SKM-1 treated with dmso at 0.1 percent for 144 hours (cell line): ENCODE measurements around the gene LAIR1.
"Not testable (repeated sequence)": the region's sequence is repeated elsewhere in the genome, so short reads cannot be mapped to it uniquely, and the experiment has no call there.

ENCODE experiments used
- DNase-seq: peaks from one replicate; lab custom pipeline; 2025; ENCODE audit not compliant: unreplicated experiment; lab: John Stamatoyannopoulos, UW

Gene LAIR1

DNA sequence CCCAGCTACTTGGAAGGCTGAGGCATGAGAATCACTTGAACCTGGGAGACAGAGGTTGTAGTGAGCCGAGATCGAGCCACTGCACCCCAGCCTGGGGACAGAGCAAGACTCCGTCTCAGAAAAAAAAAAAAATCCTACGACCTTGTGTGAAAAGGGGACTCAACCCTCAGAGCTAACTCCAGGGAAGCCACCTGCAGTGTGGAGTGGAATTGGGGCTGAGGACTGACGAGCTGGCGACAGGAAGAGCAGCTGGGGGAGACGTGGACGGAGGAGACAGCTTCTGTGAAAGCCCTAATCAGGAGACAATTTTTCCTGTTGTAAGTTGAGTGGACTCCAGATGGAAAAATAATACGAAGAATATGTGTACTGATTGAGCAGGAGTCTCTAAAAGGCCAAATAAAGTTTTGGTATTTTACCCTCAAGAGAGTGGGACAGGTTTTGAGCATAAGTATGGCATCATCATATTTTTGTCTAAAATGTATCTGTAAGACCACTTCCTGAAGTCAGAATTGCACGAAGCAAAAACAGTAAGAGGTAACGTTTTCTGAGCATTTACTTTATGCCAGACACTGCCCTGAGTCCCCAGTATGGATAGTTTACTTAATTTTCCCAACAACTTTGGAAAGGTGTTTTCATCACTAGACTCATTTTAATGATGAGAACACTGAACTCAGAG, 12.0 kb upstream of the LAIR1 start:
- DNase-seq = no peak

DNA sequence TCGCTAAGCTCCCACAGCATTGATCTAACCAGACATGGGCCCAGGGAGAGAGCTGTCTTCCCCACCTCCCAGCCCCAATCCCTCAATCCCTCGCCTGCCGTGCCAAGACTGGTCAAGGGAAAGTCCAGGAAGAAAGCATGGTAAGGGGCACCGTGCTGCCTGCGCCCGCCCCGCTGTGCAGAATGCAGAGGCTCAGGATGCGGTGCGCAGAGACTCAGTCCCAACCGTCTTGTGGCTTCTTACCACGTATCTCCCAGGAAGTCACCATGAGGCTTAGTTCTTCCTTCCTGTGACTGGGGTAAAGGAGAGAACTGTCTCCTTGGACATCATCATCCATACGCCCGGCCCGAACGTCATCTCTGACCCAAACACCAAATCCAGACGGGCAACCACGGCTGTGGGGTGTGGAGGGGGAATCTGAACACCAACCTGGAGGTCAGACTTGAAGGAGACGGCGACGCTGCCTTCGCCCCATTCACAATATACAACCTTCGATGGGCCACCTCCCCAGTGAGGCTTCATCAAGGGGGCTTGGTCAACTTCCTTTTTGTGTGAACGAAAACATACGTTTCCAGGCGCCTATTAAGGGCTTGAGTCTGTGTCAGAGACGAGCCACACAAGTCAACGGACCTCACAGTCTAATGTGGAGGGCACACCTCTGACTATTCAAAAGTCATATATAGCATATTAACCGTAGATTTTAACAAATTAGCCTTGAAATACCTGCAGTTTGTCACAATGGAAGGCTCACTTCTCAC, 10.6 kb upstream of the LAIR1 start:
- not testable (repeated sequence) for DNase-seq

DNA sequence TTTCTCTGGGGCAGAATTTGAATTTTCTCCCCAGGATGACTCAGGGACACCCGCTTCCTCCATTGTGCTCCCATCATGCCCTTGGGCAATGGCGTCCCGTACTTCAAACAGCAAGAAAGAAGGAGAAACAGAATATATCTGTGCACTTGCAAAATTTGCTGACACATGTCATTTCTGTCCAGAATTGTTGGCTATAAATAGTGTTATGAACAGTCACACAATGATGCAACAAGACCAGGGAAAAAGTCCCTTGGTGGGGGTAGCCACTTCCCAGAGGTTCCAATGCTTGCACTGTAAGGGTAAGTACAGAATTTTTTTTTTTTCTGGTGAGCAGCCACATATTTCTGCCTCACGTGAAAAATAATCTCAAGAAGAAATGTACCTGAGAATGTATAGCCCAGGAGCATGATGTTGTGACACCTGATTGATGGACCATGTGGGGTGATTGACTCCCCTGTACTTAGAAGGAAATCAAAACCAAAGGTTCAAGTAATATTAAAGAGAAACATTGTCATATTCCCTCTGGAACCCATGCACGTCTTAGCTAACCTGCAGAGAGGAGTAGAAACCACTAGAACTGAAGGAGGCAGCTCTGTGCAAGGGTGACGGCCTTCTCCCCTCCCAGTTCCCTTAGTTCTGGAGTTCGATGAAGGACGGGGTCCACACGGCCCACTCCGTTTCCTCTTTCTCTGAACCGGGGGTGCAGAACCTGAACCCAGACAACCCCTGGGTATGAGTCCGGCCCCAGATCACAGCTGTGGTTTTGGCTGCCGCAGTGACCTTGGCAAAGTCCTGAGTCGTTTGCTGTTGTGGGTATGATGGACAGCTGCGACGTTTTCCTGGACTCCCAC, 9.3 kb upstream of the LAIR1 start:
- peak; percentile 29 for DNase-seq

DNA sequence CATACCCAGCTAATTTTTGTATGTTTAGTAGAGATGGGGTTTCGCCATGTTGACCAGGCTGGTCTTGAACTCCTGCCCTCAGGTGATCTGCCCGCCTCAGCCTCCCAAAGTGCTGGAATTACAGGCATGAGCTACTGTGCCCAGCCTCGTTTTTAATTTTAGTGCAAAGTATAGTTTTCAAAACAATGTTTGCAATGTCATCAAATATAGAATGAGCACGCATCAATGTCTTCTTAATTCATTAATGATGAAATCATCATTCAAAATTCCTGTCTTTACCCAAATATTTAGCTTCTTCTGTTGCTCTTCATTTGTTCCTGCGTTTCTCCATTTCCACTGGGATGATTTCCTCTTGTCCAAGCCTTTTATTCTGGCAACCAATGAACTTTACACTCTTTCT, 6.7 kb upstream of the LAIR1 start:
- not testable (repeated sequence) for DNase-seq

DNA sequence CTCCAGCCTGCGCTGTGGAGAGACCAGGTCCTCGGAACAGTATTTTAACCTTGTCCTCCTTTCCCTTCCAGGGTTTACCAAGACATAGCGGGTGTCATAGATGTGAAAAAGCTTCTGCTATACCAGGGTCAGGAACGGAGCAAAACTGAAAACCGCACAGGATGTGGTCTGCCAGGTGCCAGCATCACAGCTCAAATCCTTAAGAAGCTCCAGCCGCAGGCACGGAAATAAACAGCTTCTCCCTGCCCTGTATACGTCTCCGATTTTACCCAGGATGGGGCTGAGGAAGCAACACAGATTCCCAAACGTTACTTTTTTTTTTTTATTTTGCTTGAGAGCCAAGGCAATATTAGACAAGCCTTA, 5.7 kb upstream of the LAIR1 start:
- DNase-seq = peak; percentile 29

DNA sequence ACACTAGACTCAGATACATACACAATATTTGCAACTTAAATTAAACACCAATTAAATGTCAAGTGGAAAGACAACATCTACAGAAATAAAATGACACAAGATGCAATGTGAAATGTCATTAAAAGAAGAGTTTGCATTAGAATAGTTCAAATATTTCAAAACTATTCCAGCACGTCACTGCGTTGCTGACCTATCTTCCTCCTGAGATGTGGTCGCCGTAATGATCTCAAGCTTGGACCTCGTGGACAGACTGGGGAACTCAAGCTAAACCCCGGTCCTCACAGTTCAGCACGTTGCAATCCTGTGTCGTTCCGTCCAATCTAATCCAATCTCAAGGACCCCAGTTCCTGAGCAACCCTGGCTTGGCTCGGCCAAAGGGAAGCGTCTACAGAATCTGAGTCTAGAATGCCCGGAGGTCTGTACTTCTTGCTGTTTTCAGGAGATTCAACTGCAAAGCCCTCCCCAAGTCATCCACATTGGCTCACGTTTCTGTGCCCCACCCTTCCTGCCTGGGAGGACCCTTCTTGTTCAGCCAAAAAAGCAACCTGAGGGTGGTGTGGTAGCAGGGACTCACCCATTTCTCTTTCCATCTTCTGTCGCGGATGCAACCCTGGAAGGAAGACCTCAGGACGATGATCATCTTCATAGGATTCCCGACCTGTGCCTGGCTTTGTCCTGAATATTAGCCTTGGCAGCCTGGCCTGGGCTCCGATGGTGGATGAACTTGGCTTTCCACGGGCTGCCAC, 5.1 kb upstream of the LAIR1 start:
- not testable (repeated sequence) for DNase-seq

DNA sequence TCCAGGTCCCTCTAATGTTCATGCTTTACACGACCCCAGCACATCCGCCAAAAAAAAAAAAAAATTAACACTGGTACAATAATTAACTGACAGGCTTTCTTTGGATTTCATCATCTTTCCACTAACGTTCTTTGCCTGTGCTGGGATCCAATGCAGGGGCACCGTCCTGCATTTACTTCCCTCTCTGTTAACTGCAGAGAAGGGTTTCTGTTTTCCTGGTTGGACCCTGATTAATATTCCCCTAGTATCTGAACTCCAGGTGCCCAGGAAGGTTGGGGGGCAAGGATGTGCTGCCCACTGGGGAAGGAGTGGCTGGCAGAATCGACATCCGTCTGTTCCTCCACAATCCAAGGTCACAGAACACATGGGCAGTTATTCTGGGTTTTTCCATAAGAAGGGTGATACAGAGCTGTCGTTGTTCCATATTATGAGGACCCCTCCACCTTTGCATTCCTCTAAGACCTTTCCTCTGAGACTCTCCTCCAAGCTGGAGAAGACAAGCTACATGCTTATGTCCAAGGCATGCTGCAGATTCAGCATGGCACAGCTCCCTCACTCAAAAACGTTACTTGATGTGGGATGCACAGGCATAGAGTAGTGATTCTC, 4.5 kb upstream of the LAIR1 start:
- no peak for DNase-seq

DNA sequence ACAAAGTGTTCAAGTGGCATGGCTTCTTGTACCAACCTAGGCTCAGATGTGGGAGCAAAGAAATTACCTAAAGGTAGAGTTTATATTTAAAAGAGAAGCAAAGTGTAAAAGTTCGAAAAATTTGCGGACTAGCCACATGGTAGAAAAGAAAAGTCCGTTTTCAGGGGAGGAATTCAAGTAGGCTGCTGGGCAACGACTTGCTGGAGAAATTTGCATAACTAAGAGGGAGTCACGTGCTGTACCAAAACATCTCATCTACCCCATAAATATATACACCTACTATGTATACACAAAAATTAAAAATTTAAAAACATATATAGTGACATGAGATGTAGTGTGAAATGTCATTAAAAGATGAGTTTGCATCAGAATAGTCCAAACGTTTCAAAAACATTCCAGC, 2.1 kb upstream of the LAIR1 start:
- DNase-seq = no peak

DNA sequence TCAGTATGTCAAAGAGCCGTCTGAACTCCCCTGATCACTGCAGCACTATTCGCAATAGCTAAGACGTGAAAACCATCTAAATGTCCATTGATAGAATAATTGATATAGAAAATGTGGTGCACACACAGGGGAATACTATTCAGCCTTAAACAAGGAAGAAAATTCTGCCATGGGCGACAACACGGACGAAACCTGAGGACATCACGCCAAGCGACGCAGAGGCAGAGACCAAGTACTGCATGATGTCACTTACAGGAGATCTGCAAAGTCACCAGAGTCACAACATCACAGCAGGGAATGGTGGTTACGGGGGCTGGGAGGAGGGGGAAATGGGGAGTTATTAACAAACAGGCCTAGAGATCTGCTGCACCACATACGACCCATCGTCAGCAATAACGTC, 1.1 kb upstream of the LAIR1 start:
- not testable (repeated sequence) for DNase-seq

DNA sequence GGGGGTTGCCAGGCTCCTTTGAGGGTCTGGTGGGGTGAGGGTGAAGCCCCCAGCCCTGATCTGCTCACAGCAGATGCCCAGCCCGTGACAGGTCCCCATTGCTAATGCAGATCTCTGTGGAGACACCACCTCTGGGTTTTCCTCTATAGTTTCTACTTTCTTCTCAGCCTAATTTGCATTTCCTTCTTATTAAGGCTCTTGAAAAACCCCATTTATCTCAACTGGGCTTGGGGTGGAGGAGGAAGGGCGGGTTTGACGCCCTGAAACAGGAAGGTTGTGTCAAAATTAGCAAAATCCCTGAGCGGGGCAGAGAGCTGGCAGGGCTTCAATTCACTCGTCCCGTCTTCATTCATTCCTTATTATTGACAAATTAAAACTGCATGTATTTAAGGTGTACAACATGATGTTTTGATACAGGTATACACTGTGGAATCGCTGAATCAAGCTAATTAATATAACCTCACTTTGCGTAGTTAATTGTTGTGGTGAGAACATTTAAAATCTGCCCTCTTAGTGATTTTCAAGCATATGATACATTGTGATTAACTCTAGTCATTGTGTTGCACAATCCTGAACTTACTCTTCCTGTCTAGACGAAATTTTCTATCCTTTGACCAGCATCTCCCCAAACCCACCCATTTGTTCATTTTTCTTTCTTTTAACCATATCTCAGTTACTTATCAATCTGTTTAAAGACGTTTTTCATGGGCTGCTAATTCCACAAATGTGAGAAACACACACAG, 2.9 kb downstream of the LAIR1 start:
- not testable (repeated sequence) for DNase-seq

DNA sequence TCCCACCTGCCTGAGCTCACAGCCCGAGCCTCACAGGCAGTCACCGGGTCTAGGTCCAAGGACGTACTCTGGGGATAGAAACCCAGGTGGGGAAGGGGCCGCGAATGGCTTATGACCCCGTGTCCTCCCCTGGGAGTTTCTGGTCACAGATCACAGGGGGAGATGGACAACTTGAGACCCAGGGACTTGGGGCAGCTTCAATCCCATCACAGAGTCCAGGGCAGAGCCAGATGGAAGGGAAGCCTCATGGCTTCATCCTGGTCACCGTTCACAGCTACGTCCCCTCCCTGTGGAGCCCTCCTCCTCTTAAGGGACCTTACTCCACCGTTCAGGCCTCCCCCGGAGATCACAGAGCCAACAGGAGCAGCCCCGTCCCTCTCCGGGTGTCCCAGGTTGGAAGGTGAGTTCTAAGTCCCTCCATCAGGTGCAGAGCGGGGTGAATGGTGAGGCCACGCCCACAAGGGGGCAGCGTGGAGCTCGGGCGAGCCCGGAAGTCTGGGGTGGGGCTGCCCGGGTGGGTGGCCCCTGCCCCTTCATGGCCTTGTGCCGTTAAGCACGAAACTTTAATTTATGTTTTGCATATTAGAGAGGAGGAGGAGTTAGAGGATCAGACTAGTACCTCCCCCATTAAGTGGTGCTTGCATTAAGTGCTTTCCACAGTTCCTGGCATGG, 5.4 kb downstream of the LAIR1 start:
- DNase-seq = not testable (repeated sequence)

DNA sequence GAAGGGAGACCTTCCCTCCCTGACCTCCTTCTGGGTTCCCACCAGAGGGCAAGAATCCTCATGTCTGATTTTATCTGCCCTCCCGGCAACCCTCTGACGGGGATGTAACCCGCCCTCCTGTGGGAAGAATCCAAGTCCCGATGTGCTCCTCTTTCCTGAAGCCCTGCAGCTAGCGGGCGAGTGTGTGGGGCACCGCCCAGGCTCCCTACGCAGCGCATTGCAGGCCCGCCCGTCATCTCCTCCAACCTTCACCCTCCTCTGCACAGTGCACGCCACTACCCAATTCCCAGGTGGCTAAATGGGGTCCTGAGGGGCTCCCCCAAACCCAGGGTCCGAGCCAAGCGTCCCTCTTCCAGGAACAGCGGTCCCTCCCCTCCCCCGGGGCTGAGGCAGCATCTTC, 7.3 kb downstream of the LAIR1 start:
- no peak for DNase-seq

DNA sequence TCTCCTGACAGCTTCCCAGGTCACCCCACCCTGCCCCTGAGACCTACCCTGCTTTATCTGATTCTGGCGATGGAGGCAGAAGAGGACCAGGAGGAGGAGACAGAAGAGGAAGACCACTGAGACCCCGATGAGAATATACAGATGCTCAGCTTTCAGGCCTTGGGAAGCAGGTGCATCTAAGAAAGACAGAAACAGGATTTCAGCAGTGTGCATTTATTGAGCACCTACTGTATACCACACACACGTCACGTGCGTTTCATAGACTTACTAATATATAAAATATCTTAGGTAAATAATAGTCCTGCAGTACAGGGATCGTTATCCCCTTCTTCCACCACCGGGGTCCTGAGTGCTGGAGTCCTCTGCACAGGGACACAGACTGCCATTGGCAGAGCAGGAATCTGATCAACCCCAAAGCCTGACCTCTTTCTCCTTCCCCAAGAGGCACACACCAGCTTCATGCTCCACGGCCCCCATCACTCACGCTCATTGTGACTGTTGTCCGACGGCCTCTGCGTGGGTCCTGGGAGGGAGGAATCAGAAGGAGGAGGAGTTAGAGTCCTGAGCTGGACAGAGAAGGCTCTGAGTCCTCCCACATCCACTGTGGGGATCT, 8.2 kb downstream of the LAIR1 start:
- no peak for DNase-seq

DNA sequence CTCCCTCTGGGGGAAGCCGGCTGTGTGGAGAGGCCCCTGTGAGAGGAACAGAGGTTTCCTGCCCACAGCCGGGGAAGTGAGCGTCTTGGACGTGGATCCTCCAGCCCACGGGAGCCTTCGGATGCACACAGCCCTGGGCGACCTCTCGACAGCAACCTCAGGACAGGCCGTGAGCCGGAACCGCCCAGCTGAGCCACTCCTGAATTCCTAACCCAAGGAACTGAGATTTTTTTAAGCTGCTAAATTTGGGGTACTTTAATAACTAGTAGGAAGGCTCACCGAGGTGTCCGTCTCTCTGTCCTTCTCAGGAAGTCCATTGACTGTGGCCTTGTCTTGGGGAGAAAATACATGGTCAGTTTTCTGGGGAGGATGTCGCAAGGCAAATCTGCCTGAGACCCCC, 9.1 kb downstream of the LAIR1 start:
- no peak for DNase-seq

DNA sequence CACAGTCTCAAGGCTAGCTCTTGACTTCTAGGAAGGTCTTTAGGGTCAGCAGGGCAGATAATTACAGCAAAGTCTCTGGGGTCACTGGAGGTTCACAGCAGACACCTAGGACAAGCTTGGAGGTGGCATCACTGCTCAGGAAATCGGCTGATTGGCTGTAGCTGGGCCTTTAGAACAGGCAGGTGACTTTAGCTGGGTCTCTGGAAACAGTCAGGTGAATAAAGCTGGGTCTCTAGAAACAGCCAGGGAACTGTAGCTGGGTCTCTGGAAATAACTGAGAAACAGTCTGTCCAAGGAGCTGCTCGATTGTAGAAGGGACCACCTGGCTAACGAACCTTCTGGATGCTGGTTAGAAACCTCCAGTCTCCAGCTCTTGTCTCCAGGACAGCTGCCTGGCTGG, 10.0 kb downstream of the LAIR1 start:
- DNase-seq = no peak

DNA sequence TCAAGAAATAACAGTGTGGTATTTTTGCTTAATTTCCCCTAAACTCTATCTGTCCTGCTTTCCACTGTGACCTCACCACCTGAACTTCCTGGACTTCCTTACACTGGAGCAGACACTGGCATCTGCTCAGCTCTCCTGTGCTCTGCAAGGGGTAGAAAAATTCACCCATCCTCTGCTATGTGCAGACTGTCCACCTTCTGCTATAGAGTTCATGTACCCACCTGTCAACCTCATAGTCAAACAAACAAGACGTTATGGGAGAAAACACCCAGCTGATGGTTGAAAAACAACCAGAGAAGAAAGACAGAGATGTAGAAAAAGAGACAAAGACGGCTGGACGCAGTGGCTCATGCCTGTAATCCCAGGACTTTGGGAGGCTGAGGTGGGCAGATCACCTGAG, 12.2 kb downstream of the LAIR1 start:
- DNase-seq = no peak

DNA sequence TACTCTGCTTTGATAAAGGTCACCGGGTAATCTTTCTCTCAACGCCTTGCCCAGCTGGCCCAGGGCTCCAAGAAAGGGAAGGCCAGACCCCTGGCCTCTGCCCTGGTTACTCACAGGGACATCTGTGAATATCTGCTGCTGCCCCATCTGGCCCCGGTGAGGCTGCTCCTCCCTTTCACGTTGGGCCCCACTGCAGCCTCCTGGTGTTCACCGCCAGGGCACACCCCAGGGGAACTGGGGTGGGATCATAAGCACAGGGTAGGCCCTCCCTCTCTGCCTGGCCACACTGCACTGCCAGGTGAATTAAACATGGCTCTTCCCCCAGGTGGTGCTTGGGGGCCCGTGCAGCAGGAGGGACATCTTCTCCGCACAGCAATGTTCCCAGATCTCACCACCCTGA, 12.7 kb downstream of the LAIR1 start:
- DNase-seq = no peak

DNA sequence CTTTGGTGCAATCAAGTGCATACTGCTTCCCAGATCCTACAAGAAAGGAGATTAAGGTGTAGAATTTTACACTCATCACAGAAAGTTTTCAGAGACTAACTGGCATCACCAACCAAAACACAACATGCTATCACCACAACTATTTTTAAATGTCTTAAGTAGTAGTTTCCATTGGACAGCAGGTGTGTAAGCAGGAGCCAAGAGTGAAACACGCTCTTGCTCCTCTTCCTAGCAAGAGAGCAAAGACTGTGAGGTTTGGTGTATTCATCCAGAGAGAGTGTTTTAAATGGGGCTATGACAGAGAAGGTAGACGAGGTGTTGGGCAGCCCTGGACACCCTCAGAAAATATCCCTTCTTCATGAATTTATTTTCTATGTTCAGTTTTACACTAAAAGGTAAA, 13.3 kb downstream of the LAIR1 start:
- no peak for DNase-seq

DNA sequence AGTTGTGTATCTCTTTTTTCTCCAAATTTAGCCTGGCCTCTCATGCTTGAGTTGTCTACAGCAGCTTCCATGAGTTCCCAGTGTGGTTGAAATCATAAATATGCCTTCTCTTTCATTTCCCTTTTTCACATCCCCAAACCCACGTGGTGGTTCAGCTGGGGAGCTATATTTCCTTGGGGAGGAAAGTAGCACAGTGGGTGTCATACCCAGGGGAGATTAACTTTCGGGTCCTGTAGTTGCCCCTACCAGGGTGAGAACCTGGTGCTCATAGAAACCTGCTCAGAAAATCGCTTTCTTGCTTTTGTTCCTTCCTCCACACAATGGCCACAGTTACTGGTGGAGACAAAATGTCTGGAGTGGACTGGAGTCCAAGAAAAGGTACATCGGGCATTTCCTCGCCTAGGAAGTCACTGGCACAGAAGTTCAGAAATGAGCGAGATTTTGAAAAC, 18.8 kb downstream of the LAIR1 start:
- no peak for DNase-seq
